Motor neuron (in vitro differentiated cells): ENCODE measurements around the gene EIF4G3. TPM values are rescaled to one million over a fixed set of nuclear protein-coding genes. Genes with fewer than 3 reads are reported as not detected.
"Not testable (repeated sequence)": the region's sequence is repeated elsewhere in the genome, so short reads cannot be mapped to it uniquely, and the experiment has no call there.

Experiments
- ATAC-seq, 8 experiments: fragments of 200-7000 bp; cut with Tn5 transposase; replicated peaks in 6 of 8; 2 replicates each; pipeline ENCODE4 v1.8.0; 2021; ENCODE audit warnings: mild to moderate bottlenecking in 8 of 8, moderate library complexity in 8 of 8
- H3K27ac ChIP-seq, 2 donors: fragments of 250-450 bp; sonication (Bioruptor Pico); 2 replicates each; pipeline ENCODE4 v1.9.0; 2021; ENCODE audit warnings: antibody characterized with exemption in 2 of 2, mild to moderate bottlenecking in 2 of 2, moderate library complexity in 1 of 2
- H3K4me1 ChIP-seq, 2 donors: fragments of 250-450 bp; sonication (Bioruptor Pico); replicated peaks in 1 of 2; 2 replicates each; pipeline ENCODE4 v1.6.1; 2021; ENCODE audit warnings: antibody characterized with exemption in 2 of 2, mild to moderate bottlenecking in 2 of 2, moderate library complexity in 1 of 2
- H3K4me3 ChIP-seq, 5 donors: fragments of 250-450 bp; sonication (Bioruptor Pico); 2 replicates each; pipeline ENCODE4 v1.9.0; 2021; ENCODE audit warnings: antibody characterized with exemption in 5 of 5, mild to moderate bottlenecking in 5 of 5, moderate library complexity in 4 of 5
- WGBS, 10 experiments: fragments of 450-650 bp; shearing (Covaris generic); methylation state at CpG; one replicate each; pipeline ENCODE4 v1.0.0; 2022; 5-methylcytosine and 5-hydroxymethylcytosine counted together
- in situ Hi-C, 9 experiments: fragments of 400-800 bp; cut with MboI; loops; one replicate each; pipeline ENCODE4 v1.15.0; 2021; ENCODE audit warnings: low sequenced_read_pairs in 9 of 9, low pct_unique_long_range_greater_than_20kb in 2 of 9; ENCODE audit not compliant: unreplicated experiment in 9 of 9
- total RNA-seq, 8 experiments: library from RNA; unstranded; fragments of 300-600 nt; gene quantifications; 2 replicates each; pipeline versions ENCODE4 v1.2.3 to v1.2.4, GENCODE V29; 2022

EIF4G3 gene
- total RNA-seq, 8 experiments from 2014 or later: 57.4 to 114 (median 72.9) TPM

DNA sequence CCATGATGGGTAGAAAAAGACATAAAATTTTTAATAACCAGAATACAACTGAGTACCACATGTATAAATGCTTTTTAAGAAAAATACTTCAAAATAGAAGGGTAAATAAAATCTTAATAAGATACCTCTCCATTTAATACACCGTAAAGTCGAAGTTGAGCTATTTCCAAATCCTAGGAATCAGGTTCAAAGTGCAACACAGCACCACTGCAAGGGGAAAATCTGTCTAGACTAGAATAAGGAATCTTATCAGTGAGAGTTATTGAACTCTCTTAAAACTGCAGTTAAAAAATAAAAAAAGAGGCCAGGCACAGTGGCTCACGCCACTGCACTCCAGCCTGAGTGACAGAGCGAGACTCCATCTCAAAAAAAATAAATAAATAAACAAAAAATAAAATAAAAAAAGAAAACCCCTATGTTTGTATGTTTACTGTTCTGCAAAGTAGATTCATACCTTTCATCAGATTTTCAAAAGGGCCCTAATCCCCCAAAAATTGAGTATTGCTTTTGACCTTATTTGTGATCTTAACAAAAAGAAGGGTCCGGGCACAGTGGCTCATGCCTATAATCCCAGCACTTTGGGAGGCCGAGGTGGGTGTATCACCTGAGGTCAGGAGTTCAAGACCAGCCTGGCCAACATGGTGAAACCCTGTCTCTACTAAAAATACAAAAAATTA, 109.0 kb downstream of the EIF4G3 start:
- WGBS, 10 experiments: 88 to 100% (median 96%) methylated on average over 1 to 6 of the region's 6 CpGs
- ATAC-seq: no peak

DNA sequence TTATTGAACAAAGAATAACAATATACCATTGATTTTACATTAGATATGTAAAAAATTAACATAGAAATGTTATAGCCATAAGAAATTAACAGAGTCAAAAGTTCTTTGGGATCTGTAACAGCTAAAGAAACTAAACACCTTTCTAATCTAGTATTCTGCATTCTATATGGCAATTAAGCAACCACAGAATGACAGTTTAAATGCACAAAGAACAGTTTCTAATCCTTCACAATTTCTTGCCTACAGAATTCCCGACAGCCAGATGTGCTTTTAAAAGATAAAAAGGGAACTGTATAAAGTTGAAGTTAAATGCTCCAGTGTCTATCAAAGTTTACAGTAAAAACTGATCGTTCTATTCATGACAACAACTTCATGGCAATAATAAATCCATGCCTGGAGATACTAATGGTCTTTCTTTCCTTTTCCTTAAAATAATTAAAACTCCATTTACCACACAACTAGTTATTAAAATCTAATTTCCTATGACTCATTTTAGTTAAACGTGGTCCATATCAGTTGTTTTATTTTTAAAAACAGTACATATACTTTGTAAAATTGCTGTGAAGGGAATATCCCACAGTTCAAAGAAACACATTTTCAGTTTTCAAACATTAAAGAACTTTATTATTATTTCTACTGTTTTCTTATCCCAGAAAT, 110.2 kb downstream of the EIF4G3 start:
- Histone ChIP-seq H3K4me1 (no peaks in the 10 kb centered on the region), H3K27ac (no peak overlapping the region), H3K4me3 (no peak overlapping the region)
- ATAC-seq: peak in 1 of 8 experiments; percentile 83
- in situ Hi-C loops: no loop called here
- 0 to 91% (median 79%) methylated on average over 1 to 3 of the region's 3 CpGs for WGBS, 10 experiments

More for the DNA sequence above, 109.0 kb downstream of the EIF4G3 start:
- Histone ChIP-seq H3K4me1 (no peaks in the 10 kb centered on the region), H3K27ac (no peak overlapping the region), H3K4me3 (no peak overlapping the region)
- in situ Hi-C loops: no loop called here

GRCh38 chr1:21065851-21066250, 110.8 kb downstream of the EIF4G3 start:
- peak in 1 of 8 experiments; percentile 11 for ATAC-seq
- no peak overlapping the region for H3K27ac ChIP-seq
- no peak overlapping the region for H3K4me3 ChIP-seq
- H3K4me1 ChIP-seq: no peaks in the 10 kb centered on the region
- WGBS, 10 experiments: 85 to 100% (median 98%) methylated on average over 1 to 2 of the region's 2 CpGs
- in situ Hi-C loops: no loop called here

- Histone ChIP-seq H3K4me1 (no peaks in the 10 kb centered on the region), H3K4me3 (no peak overlapping the region), H3K27ac (no peak overlapping the region)
- peak in 1 of 8 experiments; percentile 19 for ATAC-seq
- WGBS, 10 experiments: 75 to 100% (median 96%) methylated on average over 1 to 3 of the region's 3 CpGs; no CpG with 5 or more reads in 2 of the 10 experiments
- in situ Hi-C loops: no loop called here
These were observed 112.6 kb downstream of the EIF4G3 start for GRCh38 chr1:21064057-21064456.

- 80 to 100% (median 92%) methylated on average over 1 to 5 of the region's 5 CpGs for WGBS, 10 experiments
- Histone ChIP-seq H3K4me1 (no peaks in the 10 kb centered on the region), H3K4me3 (no peak overlapping the region), H3K27ac (no peak overlapping the region)
- ATAC-seq: no peak
- in situ Hi-C loops: no loop called here
These were observed 116.2 kb downstream of the EIF4G3 start for GRCh38 chr1:21060523-21060922.

GRCh38 chr1:21059021-21059420, 117.7 kb downstream of the EIF4G3 start:
- in situ Hi-C loops: no loop called here
- ATAC-seq: no peak
- no peak overlapping the region for H3K4me3 ChIP-seq
- no peaks in the 10 kb centered on the region for H3K4me1 ChIP-seq
- no peak overlapping the region for H3K27ac ChIP-seq

DNA sequence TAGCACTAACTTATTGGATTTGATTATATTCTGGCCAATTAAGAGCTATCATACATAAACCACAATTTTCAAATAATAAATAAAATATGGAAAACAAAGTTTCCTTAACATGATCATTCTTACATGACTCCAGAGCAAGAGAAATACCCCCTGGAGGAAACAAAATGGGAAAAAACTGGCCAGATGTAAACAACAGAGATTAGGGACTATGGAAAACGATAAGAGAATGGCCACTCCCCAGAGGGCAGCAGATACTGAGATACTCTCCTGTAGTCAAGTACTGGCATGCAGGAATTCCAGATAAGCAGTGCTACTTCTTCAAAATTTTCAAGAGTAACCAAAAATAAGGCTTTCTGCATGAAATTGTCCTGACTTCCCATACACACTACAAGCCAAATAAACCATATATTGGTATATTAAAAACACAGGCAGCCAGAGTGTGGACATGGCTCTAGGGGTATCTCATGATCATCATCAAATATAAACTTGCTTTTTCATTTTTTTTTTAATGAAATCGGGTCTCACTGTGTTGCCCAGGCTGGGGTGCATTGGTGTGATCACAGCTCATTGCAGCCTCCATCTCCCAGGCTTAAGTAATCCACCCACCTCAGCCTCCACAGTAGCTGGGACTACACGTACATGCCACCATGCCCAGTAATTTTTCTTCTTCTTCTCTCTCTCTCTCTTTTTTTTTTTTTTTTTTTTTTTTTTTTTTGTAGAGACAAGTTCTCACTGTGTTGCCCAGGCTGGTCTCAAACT, 118.5 kb downstream of the EIF4G3 start:
- no peak overlapping the region for H3K27ac ChIP-seq
- H3K4me1 ChIP-seq: no peaks in the 10 kb centered on the region
- no peak overlapping the region for H3K4me3 ChIP-seq
- no peak for ATAC-seq
- WGBS, 10 experiments: 70 to 98% (median 86%) methylated on average over 1 to 3 of the region's 3 CpGs; no CpG with 5 or more reads in 1 of the 10 experiments
- in situ Hi-C loops: no loop called here

- ATAC-seq, H3K4me1 ChIP-seq, in situ Hi-C loops, H3K27ac ChIP-seq, H3K4me3 ChIP-seq: not testable (repeated sequence)
- no CpG with 5 or more reads among the region's 59 CpGs for WGBS, 10 experiments
These were observed 123.3 kb downstream of the EIF4G3 start for GRCh38 chr1:21053189-21053928.

DNA sequence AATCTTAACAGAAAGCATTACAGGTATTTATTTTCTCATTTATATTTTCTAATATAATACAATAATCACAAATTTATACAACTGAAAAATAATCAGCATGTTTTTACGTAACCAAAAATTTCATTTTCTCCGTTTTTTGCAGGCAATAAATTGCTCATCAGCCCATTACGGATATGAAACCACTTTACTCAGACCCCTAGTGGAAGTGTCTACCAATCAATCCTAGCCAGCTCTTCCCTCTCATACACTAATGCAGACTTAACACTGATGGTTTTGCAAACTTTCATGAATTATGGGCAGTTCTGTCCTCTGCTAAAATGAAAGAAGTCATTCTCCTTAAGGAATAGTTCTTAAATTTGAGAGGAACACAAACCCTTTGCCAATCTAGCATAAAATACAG, 124.7 kb downstream of the EIF4G3 start:
- Histone ChIP-seq H3K4me3 (no peak overlapping the region), H3K27ac (no peak overlapping the region), H3K4me1 (no peaks in the 10 kb centered on the region)
- in situ Hi-C loops: no loop called here
- ATAC-seq: no peak
- 88 to 100% (median 97%) methylated on average over 1 to 3 of the region's 3 CpGs for WGBS, 10 experiments

- H3K27ac ChIP-seq: no peak overlapping the region
- no peak overlapping the region for H3K4me3 ChIP-seq
- H3K4me1 ChIP-seq: no peaks in the 10 kb centered on the region
- in situ Hi-C loops: no loop called here
- WGBS, 10 experiments: 80 to 100% (median 100%) methylated on average over 1 to 2 of the region's 2 CpGs
- ATAC-seq: no peak
These were observed 125.4 kb downstream of the EIF4G3 start for GRCh38 chr1:21051177-21051825.

DNA sequence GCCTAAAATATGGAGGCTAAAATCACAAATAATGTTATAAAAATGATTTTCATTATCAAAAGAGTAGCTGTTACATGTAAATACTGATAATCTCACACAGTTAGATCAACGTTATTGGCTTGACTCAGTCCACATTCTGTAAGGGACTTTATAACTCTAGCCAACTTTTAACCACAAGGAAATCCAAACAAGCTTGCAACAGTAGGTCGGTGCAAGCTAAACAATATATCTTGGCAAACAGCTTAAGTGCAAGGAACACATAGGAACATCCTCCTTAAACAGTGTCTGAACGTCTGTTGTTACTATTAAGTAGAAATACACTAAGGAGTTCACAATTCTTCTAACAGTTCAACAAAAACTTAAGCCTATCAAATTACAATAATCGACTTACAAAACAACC, 126.7 kb downstream of the EIF4G3 start:
- no peak overlapping the region for H3K27ac ChIP-seq
- in situ Hi-C loops: no loop called here
- 59 to 100% (median 93%) methylated on average over 2 to 4 of the region's 4 CpGs for WGBS, 10 experiments
- ATAC-seq: no peak
- H3K4me3 ChIP-seq: no peak overlapping the region
- no peaks in the 10 kb centered on the region for H3K4me1 ChIP-seq

DNA sequence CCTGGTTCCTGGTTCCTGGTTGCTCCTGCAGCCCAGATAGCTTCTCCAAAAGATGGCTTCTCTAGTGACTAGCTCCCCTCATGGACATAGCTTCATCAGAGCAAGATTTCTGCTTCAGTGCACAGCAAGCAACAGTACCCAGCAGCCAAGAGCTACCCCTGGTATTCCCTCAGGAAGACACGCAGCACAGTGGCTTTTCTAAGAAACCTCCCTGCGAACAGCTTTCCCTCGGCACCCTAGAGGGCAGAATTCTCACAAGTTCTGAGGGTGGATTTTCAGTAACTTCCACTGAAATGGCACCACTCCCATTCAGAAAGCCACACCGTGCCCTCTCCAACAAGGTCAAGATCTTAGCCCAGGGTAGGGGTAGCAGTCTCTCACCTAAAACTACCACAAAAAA, 128.2 kb downstream of the EIF4G3 start:
- Histone ChIP-seq H3K4me1 (no peaks in the 10 kb centered on the region), H3K27ac (no peak overlapping the region), H3K4me3 (no peak overlapping the region)
- in situ Hi-C loops: no loop called here
- no peak for ATAC-seq
- WGBS, 10 experiments: 77 to 100% (median 97%) methylated on average over 1 to 4 of the region's 4 CpGs; no CpG with 5 or more reads in 2 of the 10 experiments
